K562 (cell line): ENCODE data around the gene CTCF. TPM values are rescaled to one million over a fixed set of nuclear protein-coding genes. Genes with fewer than 3 reads are reported as not detected.

Source experiments
- ATAC-seq: fragments of 200-7000 bp; cut with Tn5 transposase; 3 replicates; pipeline ENCODE4 v1.9.1; 2020; ENCODE audit warnings: moderate library complexity
- BruUV-seq: library from RNA; stranded (reverse); fragments of 400-500 nt; replicated peaks from 2 replicates; lab custom pipeline; 2021; lab: Mats Ljungman, UMichigan
- CTCF ChIA-PET: fragments of 300-600 bp; formaldehyde crosslinking; extraction: SDS; loops from one replicate; lab custom pipeline; 2021; ENCODE audit warnings: low intra/inter-chr PET ratio; lab: Yijun Ruan, JAX
- POLR2A ChIA-PET: fragments of 300-600, 350-650 bp; sonication (Branson Sonifier 250); formaldehyde crosslinking; extraction: SDS; loops from one replicate; lab custom pipeline; 2021; ENCODE audit warnings: antibody characterized with exemption, inconsistent platforms; lab: Yijun Ruan, JAX
- DNase-seq, 4 experiments: peaks; one replicate each; pipeline versions ENCODE4 v3.0.0 to v3.0.0-alpha.2; 2011 to 2018; ENCODE audit warnings: low spot score in 3 of 4, mixed read lengths in 3 of 4; ENCODE audit errors: extremely low read depth in 1 of 4
- FAIRE-seq: peaks from 2 replicates; lab custom pipeline; 2011; peaks lifted over from hg19 to GRCh38; lab: Jason Lieb, UNC
- H2AFZ ChIP-seq: 2 replicates; pipeline ENCODE4 v1.6.0; 2011; ENCODE audit warnings: low read depth, low read length, control low read depth, inconsistent platforms
- H3K27ac ChIP-seq: fragments of 200-600 bp; 3 replicates; pipeline ENCODE4 v1.8.0; 2011; ENCODE audit warnings: low read depth, mild to moderate bottlenecking, control low read depth, inconsistent platforms, low read length, moderate library complexity, mixed read lengths; ENCODE audit errors: extremely low read depth
- H3K27me3 ChIP-seq, 2 experiments: fragments of 300-600 bp in 1 of 2; 2 replicates in 1 of 2; 3 replicates in 1 of 2; pipeline versions ENCODE4 v1.6.0 to v1.8.0; 2011; ENCODE audit warnings: inconsistent platforms in 2 of 2, low read length in 2 of 2, mild to moderate bottlenecking in 1 of 2, mixed read lengths in 1 of 2, moderate library complexity in 1 of 2; ENCODE audit not compliant: control insufficient read depth in 2 of 2, insufficient read depth in 2 of 2
- H3K36me3 ChIP-seq: fragments of 300-600 bp; 3 replicates; pipeline ENCODE4 v1.8.0; 2011; ENCODE audit warnings: mild to moderate bottlenecking, low read length, inconsistent platforms; ENCODE audit not compliant: control insufficient read depth, insufficient read depth
- H3K4me1 ChIP-seq, 2 experiments: fragments of 200-600 bp in 1 of 2; replicated peaks in 1 of 2; 2 replicates in 1 of 2; 3 replicates in 1 of 2; pipeline versions ENCODE4 v1.5.1 to v1.8.0; 2011; ENCODE audit warnings: inconsistent platforms in 2 of 2, low read length in 2 of 2, mild to moderate bottlenecking in 1 of 2, mixed read lengths in 1 of 2, moderate library complexity in 1 of 2; ENCODE audit not compliant: control insufficient read depth in 2 of 2, insufficient read depth in 2 of 2
- H3K4me2 ChIP-seq: 2 replicates; pipeline ENCODE4 v1.6.1; 2011; ENCODE audit warnings: low read length, control low read depth, inconsistent platforms, mixed read lengths; ENCODE audit not compliant: insufficient read depth
- H3K4me3 ChIP-seq: fragments of 200-600 bp; sonication (generic), shearing (Covaris generic); 2 replicates; pipeline ENCODE4 v1.5.1; 2016; ENCODE audit warnings: control low read depth, inconsistent platforms
- H3K79me2 ChIP-seq: fragments of 200-600 bp; 3 replicates; pipeline ENCODE4 v1.8.0; 2011; ENCODE audit warnings: low read length, inconsistent platforms; ENCODE audit not compliant: control insufficient read depth, insufficient read depth
- H3K9ac ChIP-seq, 2 experiments: 2 replicates each; pipeline versions ENCODE4 v1.6.0 to v1.6.1; 2011; ENCODE audit warnings: low read depth in 2 of 2, low read length in 2 of 2, control low read depth in 1 of 2, inconsistent platforms in 1 of 2, mild to moderate bottlenecking in 1 of 2, mixed read lengths in 1 of 2; ENCODE audit not compliant: insufficient read depth in 1 of 2
- H3K9me1 ChIP-seq: one replicate; pipeline ENCODE4 v1.6.0; 2011; ENCODE audit warnings: inconsistent platforms, mild to moderate bottlenecking, low read length, moderate library complexity; ENCODE audit not compliant: control insufficient read depth, insufficient read depth
- H3K9me3 ChIP-seq: replicated peaks from 2 replicates; pipeline ENCODE4 v1.5.1; 2011; ENCODE audit warnings: low read depth, low read length, inconsistent platforms; ENCODE audit not compliant: control insufficient read depth, insufficient read depth
- H4K20me1 ChIP-seq: replicated peaks from 2 replicates; pipeline ENCODE4 v1.6.1; 2011; ENCODE audit warnings: low read length, inconsistent platforms, mixed read lengths; ENCODE audit not compliant: control insufficient read depth, insufficient read depth
- U2AF1 ChIP-seq: fragments of 200-400 bp; formaldehyde crosslinking; optimal IDR thresholded peaks from 2 replicates; pipeline ENCODE3; 2017; ENCODE audit warnings: mild to moderate bottlenecking, low read depth, low read length, moderate library complexity
- WGBS: fragments of 100-300 bp; shearing (Covaris generic); methylation state at CpG from one replicate; pipeline ENCODE4 v1.1.6; 2016; ENCODE audit warnings: low coverage, mixed read lengths; ENCODE audit not compliant: insufficient coverage; ENCODE audit errors: missing lambda C conversion rate; 5-methylcytosine and 5-hydroxymethylcytosine counted together
- in situ Hi-C: fragments of 300-500 bp; cut with MboI; formaldehyde crosslinking; loops from 4 replicates; pipeline ENCODE4 v1.15.0; 2018; ENCODE audit warnings: inconsistent platforms, mixed read lengths
- intact Hi-C: fragments of 100-400 bp; cut with micrococcal nuclease; formaldehyde crosslinking; loops from 2 replicates; pipeline ENCODE4 v1.14.2; 2022
- polyA plus RNA-seq, 8 experiments: library from polyadenylated mRNA; depleted of rRNA in 4 of 8; stranded (reverse) in 5 of 8; unstranded in 3 of 8; fragments of >200 nt; fragmentation: Nextera tagmentation in 2 of 8; fragmentation: Illumina TruSeq in 1 of 8; extraction: Ambion mirVana in 2 of 8; extraction: Trizol in 1 of 8; gene quantifications; 2 replicates each; pipeline versions ENCODE4 v1.2.1 to v1.2.3, GENCODE V29; 2011 to 2014; ENCODE audit warnings: inconsistent platforms in 1 of 8, missing spikeins in 1 of 8
- total RNA-seq, 7 experiments: library from RNA; depleted of rRNA in 6 of 7; stranded (reverse); fragments of >200 nt in 6 of 7; fragmentation: Illumina TruSeq in 2 of 7; extraction: Trizol in 2 of 7; gene quantifications; 2 replicates each; pipeline versions ENCODE4 v1.2.1 to v1.2.3, GENCODE V29; 2011 to 2021; ENCODE audit warnings: low replicate concordance in 1 of 7
- TF ChIP-seq, protein P1 (sequence below), 2 experiments: IDR thresholded peaks; 2 replicates each; pipeline ENCODE4 v1.6.1; 2012; ENCODE audit warnings: improper control_type of control experiment in 2 of 2, low read depth in 2 of 2, low read length in 2 of 2, borderline replicate concordance in 1 of 2
- TF ChIP-seq, protein P2 (sequence below): sonication (generic); formaldehyde crosslinking; IDR thresholded peaks from 2 replicates; pipeline ENCODE4 v1.8.0; 2022; ENCODE audit warnings: mild to moderate bottlenecking, low read depth, missing genetic modification reagents
- TF ChIP-seq, protein P3 (sequence below): sonication (generic); formaldehyde crosslinking; IDR thresholded peaks from 2 replicates; pipeline ENCODE4 v1.8.0; 2023; ENCODE audit warnings: mild to moderate bottlenecking, missing genetic modification reagents
- TF ChIP-seq, protein P4 (sequence below): sonication (generic); formaldehyde crosslinking; IDR thresholded peaks from 2 replicates; pipeline ENCODE4 v1.8.1; 2023; ENCODE audit warnings: missing genetic modification reagents, mild to moderate bottlenecking, borderline replicate concordance

CTCF gene
- total and polyA plus RNA-seq, 9 of the 15 experiments (the other 6 are each of a cell fraction or from before 2014, with no cell fraction given) = 7.8 to 49.2 (median 33.9) TPM

DNA sequence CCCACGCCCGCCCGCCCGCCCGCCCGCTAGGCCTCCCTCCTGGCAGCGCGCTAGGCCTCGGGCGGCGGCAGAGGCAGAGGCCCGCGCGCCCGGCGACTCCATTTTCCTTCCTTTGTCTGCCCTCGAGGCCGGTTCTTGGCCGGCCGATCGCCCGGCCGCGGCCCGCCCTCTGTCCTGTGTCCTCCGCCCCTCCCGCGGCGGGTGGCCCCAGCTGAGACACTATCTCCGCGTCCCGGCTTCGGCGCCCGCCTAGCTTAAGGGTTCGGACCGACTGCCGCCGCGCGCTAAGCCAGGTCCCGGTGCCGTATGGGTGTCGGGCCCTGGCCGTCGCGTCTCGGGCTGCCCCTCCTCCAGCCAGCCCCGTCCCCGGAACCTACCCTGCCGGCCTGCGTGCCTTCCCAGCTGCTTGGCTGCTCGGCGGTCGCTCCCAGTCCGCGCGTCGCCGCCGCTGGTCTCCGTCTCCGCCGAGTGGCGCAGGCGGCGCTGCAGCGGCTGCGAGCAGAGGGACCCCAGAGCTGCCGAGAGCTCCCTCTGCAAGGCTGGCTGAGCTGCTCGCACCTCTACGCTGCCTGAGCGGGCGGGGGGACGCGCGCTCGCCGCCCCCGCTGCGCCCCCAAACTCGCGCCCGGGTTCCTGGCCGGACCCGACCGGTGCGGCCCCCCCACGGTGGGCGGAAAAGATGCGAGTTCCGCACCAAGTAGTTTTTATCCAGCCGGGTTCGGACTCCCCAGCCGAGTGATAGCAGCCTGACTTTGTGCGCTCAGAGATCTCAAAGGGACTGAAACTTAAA is 787 bp downstream of the CTCF start:
- peaks cover 66% of the 10 kb centered on the region for H3K79me2 ChIP-seq
- no peaks in the 10 kb centered on the region for H3K9me1 ChIP-seq
- peaks cover 4% of the 10 kb centered on the region; the same call in 1 of the 3 replicates for H3K36me3 ChIP-seq
- peak overlapping the region; percentile 97 to 99 for H3K9ac ChIP-seq
- intact Hi-C loops = loop anchor here (2.0 to 5.0 kb wide), 3 partner anchors 42 to 104 kb away; partner anchors contain the start of genes C16orf86 and ENKD1
- FAIRE-seq = no peak
- CTCF ChIA-PET = interaction anchor here (0.5 to 2.3 kb wide), 6 partner anchors 17 to 645 kb away, joined by 3 to 17 read pairs (median 3); partner anchors contain the start of gene PARD6A
- WGBS = under 1% methylated on average over 80 of the region's 96 CpGs
- peak overlapping the region; percentile 82 for H2AFZ ChIP-seq
- peak; percentile 59 to 75 (median 70) for DNase-seq
- peaks cover 15 to 27% of the 10 kb centered on the region in 2 experiments; a peak in 4 of 5 replicates for H3K4me1 ChIP-seq
- BruUV-seq = no TSS peak
- no peaks in the 10 kb centered on the region for H3K9me3 ChIP-seq
- peak overlapping the region; percentile 90 for H3K4me2 ChIP-seq
- peak overlapping the region; percentile 97 for H3K4me3 ChIP-seq
- in situ Hi-C loops = no loop called here
- H3K27ac ChIP-seq = peak overlapping the region; percentile 98
- H3K27me3 ChIP-seq = no peaks in the 10 kb centered on the region
- POLR2A ChIA-PET = interaction anchor here (0.6 to 3.2 kb wide), 19 partner anchors 9 to 805 kb away, joined by 3 to 24 read pairs (median 3); partner anchors contain the start of genes ACD and PARD6A
- H4K20me1 ChIP-seq = no peaks in the 10 kb centered on the region
- peak; percentile 69 for ATAC-seq
- TF ChIP-seq, protein P1, sequence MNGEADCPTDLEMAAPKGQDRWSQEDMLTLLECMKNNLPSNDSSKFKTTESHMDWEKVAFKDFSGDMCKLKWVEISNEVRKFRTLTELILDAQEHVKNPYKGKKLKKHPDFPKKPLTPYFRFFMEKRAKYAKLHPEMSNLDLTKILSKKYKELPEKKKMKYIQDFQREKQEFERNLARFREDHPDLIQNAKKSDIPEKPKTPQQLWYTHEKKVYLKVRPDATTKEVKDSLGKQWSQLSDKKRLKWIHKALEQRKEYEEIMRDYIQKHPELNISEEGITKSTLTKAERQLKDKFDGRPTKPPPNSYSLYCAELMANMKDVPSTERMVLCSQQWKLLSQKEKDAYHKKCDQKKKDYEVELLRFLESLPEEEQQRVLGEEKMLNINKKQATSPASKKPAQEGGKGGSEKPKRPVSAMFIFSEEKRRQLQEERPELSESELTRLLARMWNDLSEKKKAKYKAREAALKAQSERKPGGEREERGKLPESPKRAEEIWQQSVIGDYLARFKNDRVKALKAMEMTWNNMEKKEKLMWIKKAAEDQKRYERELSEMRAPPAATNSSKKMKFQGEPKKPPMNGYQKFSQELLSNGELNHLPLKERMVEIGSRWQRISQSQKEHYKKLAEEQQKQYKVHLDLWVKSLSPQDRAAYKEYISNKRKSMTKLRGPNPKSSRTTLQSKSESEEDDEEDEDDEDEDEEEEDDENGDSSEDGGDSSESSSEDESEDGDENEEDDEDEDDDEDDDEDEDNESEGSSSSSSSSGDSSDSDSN (IDR thresholded peaks at IDR 0.05; ENCODE audit: borderline replicate concordance in 1 of 2, low read depth in 2 of 2, low read length in 2 of 2) = peak; percentile 87 to 96
- TF ChIP-seq, protein P2, sequence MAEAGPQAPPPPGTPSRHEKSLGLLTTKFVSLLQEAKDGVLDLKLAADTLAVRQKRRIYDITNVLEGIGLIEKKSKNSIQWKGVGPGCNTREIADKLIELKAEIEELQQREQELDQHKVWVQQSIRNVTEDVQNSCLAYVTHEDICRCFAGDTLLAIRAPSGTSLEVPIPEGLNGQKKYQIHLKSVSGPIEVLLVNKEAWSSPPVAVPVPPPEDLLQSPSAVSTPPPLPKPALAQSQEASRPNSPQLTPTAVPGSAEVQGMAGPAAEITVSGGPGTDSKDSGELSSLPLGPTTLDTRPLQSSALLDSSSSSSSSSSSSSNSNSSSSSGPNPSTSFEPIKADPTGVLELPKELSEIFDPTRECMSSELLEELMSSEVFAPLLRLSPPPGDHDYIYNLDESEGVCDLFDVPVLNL = peak; percentile 70; the same call in 1 of the 2 replicates
- TF ChIP-seq, protein P3, sequence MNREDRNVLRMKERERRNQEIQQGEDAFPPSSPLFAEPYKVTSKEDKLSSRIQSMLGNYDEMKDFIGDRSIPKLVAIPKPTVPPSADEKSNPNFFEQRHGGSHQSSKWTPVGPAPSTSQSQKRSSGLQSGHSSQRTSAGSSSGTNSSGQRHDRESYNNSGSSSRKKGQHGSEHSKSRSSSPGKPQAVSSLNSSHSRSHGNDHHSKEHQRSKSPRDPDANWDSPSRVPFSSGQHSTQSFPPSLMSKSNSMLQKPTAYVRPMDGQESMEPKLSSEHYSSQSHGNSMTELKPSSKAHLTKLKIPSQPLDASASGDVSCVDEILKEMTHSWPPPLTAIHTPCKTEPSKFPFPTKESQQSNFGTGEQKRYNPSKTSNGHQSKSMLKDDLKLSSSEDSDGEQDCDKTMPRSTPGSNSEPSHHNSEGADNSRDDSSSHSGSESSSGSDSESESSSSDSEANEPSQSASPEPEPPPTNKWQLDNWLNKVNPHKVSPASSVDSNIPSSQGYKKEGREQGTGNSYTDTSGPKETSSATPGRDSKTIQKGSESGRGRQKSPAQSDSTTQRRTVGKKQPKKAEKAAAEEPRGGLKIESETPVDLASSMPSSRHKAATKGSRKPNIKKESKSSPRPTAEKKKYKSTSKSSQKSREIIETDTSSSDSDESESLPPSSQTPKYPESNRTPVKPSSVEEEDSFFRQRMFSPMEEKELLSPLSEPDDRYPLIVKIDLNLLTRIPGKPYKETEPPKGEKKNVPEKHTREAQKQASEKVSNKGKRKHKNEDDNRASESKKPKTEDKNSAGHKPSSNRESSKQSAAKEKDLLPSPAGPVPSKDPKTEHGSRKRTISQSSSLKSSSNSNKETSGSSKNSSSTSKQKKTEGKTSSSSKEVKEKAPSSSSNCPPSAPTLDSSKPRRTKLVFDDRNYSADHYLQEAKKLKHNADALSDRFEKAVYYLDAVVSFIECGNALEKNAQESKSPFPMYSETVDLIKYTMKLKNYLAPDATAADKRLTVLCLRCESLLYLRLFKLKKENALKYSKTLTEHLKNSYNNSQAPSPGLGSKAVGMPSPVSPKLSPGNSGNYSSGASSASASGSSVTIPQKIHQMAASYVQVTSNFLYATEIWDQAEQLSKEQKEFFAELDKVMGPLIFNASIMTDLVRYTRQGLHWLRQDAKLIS = peak; percentile 92
- peak; percentile 69 for TF ChIP-seq U2AF1
- TF ChIP-seq, protein P4, sequence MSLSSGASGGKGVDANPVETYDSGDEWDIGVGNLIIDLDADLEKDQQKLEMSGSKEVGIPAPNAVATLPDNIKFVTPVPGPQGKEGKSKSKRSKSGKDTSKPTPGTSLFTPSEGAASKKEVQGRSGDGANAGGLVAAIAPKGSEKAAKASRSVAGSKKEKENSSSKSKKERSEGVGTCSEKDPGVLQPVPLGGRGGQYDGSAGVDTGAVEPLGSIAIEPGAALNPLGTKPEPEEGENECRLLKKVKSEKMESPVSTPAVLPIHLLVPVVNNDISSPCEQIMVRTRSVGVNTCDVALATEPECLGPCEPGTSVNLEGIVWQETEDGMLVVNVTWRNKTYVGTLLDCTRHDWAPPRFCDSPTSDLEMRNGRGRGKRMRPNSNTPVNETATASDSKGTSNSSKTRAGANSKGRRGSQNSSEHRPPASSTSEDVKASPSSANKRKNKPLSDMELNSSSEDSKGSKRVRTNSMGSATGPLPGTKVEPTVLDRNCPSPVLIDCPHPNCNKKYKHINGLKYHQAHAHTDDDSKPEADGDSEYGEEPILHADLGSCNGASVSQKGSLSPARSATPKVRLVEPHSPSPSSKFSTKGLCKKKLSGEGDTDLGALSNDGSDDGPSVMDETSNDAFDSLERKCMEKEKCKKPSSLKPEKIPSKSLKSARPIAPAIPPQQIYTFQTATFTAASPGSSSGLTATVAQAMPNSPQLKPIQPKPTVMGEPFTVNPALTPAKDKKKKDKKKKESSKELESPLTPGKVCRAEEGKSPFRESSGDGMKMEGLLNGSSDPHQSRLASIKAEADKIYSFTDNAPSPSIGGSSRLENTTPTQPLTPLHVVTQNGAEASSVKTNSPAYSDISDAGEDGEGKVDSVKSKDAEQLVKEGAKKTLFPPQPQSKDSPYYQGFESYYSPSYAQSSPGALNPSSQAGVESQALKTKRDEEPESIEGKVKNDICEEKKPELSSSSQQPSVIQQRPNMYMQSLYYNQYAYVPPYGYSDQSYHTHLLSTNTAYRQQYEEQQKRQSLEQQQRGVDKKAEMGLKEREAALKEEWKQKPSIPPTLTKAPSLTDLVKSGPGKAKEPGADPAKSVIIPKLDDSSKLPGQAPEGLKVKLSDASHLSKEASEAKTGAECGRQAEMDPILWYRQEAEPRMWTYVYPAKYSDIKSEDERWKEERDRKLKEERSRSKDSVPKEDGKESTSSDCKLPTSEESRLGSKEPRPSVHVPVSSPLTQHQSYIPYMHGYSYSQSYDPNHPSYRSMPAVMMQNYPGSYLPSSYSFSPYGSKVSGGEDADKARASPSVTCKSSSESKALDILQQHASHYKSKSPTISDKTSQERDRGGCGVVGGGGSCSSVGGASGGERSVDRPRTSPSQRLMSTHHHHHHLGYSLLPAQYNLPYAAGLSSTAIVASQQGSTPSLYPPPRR (CRISPR knock-in tag) = peak; percentile 73; the same call in 1 of the 2 replicates
